Subcutaneous adipose tissue (tissue), 4 donors: Measurements from ENCODE around the gene PTGS2. TPM values are rescaled to one million over a fixed set of nuclear protein-coding genes. Genes with fewer than 3 reads are reported as not detected.

ENCODE experiments used
- total RNA-seq, 4 donors: library from RNA; depleted of rRNA; stranded (reverse); fragments of >200 nt; gene quantifications; one replicate each; pipeline ENCODE4 v1.1.0, GENCODE V29; 2016
- TF ChIP-seq, protein P1 (sequence below): fragments of 450-650 bp; IDR thresholded peaks from one replicate; pipeline ENCODE4 v1.5.1; 2016; ENCODE audit warnings: low read depth, mild to moderate bottlenecking, control low read depth, antibody characterized with exemption, moderate library complexity

Gene PTGS2
- total RNA-seq, 4 donors from 2014 or later: 1.1 to 2.5 (median 1.5) TPM; not detected in 1

DNA sequence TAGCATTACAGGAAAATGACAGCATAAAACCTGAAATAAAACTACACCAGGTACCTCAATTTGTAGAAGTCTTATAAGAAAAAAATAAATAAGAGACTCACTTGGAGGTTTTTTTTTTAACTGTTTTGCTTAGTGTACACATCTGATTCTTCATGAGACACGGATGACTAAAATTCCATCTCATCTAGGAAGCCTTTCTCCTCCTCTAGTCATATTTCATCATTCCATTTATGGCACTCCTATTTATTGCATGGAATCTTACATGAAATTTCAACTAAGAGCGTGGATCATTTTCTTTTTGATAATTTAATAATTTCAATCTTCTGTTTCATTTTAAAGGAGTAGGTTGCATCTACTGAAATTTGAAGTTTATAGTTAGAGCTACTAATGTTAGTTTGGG lies 1.6 kb upstream of the PTGS2 start:
- TF ChIP-seq, protein P1, sequence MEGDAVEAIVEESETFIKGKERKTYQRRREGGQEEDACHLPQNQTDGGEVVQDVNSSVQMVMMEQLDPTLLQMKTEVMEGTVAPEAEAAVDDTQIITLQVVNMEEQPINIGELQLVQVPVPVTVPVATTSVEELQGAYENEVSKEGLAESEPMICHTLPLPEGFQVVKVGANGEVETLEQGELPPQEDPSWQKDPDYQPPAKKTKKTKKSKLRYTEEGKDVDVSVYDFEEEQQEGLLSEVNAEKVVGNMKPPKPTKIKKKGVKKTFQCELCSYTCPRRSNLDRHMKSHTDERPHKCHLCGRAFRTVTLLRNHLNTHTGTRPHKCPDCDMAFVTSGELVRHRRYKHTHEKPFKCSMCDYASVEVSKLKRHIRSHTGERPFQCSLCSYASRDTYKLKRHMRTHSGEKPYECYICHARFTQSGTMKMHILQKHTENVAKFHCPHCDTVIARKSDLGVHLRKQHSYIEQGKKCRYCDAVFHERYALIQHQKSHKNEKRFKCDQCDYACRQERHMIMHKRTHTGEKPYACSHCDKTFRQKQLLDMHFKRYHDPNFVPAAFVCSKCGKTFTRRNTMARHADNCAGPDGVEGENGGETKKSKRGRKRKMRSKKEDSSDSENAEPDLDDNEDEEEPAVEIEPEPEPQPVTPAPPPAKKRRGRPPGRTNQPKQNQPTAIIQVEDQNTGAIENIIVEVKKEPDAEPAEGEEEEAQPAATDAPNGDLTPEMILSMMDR: no peak

- TF ChIP-seq, protein P1: no peak
These were observed 898 bp upstream of the PTGS2 start for GRCh38 chr1:186681121-186681520.

DNA sequence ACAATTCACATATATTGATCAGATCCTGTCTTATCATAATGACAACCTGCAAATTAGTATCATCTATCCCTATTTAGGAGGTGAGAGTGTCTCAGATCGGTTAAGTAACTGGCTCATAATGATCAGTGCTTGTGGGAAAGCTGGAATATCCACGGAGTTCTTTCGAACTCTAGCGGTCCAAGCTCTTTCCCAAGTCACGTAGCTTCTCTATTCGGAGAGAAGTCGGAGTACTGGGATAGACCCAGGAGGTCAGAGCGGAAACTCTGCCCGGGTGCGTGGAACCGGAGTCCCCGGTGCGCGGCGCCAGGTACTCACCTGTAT lies 339 bp downstream of the PTGS2 start:
- TF ChIP-seq, protein P1: no peak

DNA sequence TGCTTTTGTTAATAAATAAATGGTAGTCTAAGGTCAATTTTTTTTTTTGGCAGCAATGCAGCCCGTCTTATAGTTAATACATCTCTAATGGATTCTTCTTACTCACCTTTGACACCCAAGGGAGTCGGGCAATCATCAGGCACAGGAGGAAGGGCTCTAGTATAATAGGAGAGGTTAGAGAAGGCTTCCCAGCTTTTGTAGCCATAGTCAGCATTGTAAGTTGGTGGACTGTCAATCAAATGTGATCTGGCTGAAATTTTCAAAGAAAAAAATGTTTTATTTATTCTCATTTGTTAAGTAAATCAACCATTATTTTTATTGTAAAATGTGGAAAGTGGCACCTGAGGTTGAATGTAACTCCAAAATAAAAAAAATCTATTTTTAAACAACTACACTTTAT lies 2.1 kb downstream of the PTGS2 start:
- TF ChIP-seq, protein P1: no peak

- TF ChIP-seq, protein P1: no peak
These were observed 7.6 kb downstream of the PTGS2 start for GRCh38 chr1:186672596-186672995.

- TF ChIP-seq, protein P1: no peak
These were observed 8.1 kb downstream of the PTGS2 start for GRCh38 chr1:186672131-186672530.

GRCh38 chr1:186671136-186671825 lies 8.9 kb downstream of the PTGS2 start:
- TF ChIP-seq, protein P1: no peak
